PFSK-1 (cell line): ENCODE measurements around the gene ATXN7L1.

ENCODE experiments used
- FOXP2 ChIP-seq: optimal IDR thresholded peaks from 2 replicates; pipeline ENCODE3; 2011; ENCODE audit warnings: borderline replicate concordance, control low read depth, inconsistent platforms; ENCODE audit not compliant: insufficient read depth; ENCODE audit errors: extremely low read length, extremely low read depth
- POLR2AphosphoS5 ChIP-seq: IDR thresholded peaks from 2 replicates; pipeline ENCODE4 v1.6.1; 2012; ENCODE audit warnings: low read depth, mild to moderate bottlenecking, control low read depth, low read length, moderate library complexity
- SIN3A ChIP-seq: IDR thresholded peaks from 2 replicates; pipeline ENCODE4 v1.6.1; 2012; ENCODE audit warnings: mild to moderate bottlenecking, low read length, moderate library complexity, borderline replicate concordance; ENCODE audit not compliant: insufficient read depth
- TAF1 ChIP-seq: IDR thresholded peaks from 2 replicates; pipeline ENCODE4 v1.6.1; 2012; ENCODE audit warnings: low read length, control low read depth, borderline replicate concordance; ENCODE audit not compliant: insufficient read depth
- TF ChIP-seq, protein P1 (sequence below), 2 experiments: IDR thresholded peaks; 2 replicates each; pipeline versions ENCODE4 v1.6.1 to v1.8.0; 2011 to 2012; ENCODE audit warnings: low read depth in 2 of 2, low read length in 2 of 2, control low read depth in 1 of 2, inconsistent platforms in 1 of 2, mild to moderate bottlenecking in 1 of 2, moderate library complexity in 1 of 2; ENCODE audit not compliant: insufficient read depth in 1 of 2

DNA sequence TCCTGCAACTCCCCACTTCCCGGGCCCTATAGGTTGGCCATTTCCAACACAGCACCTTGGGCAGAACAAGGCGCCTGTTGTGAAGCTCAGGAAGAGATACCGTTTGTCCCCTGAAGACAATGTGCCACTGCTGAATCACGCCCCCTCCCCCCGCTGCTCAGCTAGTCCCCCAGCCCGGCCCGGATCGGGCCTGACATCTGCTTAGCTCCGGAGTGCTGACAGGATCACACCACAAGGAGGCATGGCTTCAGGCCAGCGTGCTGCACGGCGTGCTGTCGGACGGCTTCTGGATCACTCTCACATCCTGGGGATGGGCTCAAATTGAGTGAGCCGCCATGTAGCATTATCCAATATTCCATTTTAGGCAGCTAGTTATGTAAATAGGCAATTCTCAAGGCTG is 233.0 kb downstream of the ATXN7L1 start:
- no peak for TF ChIP-seq POLR2AphosphoS5
- TF ChIP-seq, protein P1, sequence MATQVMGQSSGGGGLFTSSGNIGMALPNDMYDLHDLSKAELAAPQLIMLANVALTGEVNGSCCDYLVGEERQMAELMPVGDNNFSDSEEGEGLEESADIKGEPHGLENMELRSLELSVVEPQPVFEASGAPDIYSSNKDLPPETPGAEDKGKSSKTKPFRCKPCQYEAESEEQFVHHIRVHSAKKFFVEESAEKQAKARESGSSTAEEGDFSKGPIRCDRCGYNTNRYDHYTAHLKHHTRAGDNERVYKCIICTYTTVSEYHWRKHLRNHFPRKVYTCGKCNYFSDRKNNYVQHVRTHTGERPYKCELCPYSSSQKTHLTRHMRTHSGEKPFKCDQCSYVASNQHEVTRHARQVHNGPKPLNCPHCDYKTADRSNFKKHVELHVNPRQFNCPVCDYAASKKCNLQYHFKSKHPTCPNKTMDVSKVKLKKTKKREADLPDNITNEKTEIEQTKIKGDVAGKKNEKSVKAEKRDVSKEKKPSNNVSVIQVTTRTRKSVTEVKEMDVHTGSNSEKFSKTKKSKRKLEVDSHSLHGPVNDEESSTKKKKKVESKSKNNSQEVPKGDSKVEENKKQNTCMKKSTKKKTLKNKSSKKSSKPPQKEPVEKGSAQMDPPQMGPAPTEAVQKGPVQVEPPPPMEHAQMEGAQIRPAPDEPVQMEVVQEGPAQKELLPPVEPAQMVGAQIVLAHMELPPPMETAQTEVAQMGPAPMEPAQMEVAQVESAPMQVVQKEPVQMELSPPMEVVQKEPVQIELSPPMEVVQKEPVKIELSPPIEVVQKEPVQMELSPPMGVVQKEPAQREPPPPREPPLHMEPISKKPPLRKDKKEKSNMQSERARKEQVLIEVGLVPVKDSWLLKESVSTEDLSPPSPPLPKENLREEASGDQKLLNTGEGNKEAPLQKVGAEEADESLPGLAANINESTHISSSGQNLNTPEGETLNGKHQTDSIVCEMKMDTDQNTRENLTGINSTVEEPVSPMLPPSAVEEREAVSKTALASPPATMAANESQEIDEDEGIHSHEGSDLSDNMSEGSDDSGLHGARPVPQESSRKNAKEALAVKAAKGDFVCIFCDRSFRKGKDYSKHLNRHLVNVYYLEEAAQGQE (IDR thresholded peaks at IDR 0.05; ENCODE audit: insufficient read depth in 1 of 2, low read depth in 2 of 2, low read length in 2 of 2): no peak
- peak; percentile 35 for TF ChIP-seq FOXP2
- no peak for TF ChIP-seq SIN3A
- no peak for TF ChIP-seq TAF1
